C4-2B (cell line): Measurements from ENCODE around the gene ELL3.

ENCODE experiments used
- CTCF ChIP-seq: fragments of 450-650 bp; conservative IDR thresholded peaks from 2 replicates; pipeline ENCODE4 v1.5.1; 2017; ENCODE audit warnings: mild to moderate bottlenecking
- ZFX ChIP-seq: fragments of 450-650 bp; IDR thresholded peaks from 2 replicates; pipeline ENCODE4 v1.6.1; 2017

DNA sequence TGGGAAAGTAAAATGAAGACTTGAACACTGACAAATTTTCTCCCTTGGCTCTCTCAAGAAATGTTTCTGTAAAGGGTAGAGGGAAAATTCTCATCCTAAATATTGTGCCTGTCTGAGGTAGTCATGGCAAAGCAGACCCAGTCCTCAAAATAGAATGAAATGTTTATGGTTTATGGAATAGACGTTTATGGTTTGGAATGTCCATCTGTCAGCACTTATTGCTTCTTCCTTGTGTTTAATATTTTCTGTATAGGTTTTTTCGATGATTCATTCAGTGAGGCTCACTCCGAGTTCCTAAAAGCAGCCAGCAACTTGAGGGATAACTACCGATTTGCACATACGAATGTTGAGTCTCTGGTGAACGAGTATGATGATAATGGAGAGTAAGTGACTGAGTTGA lies 13.9 kb downstream of the ELL3 start:
- TF ChIP-seq CTCF (no peak), ZFX (no peak)
